Inferior parietal cortex (tissue), 1 donor: ENCODE results near the gene CCND2.

ENCODE experiments used
- DNase-seq: peaks from one replicate; pipeline ENCODE4 v3.0.0-alpha.2; 2016; ENCODE audit errors: extremely low spot score

The CCND2 gene

GRCh38 chr12:4289998-4290790 lies 16.6 kb downstream of the CCND2 start:
- DNase-seq: no peak

- DNase-seq: no peak
Measured at GRCh38 chr12:4292341-4293073, 18.9 kb downstream of the CCND2 start.

GRCh38 chr12:4293299-4293965 lies 19.9 kb downstream of the CCND2 start:
- DNase-seq: no peak

GRCh38 chr12:4293966-4294505 lies 20.5 kb downstream of the CCND2 start:
- no peak for DNase-seq

- DNase-seq: no peak
Measured at GRCh38 chr12:4296751-4297150, 23.2 kb downstream of the CCND2 start.

GRCh38 chr12:4297617-4298016 lies 24.1 kb downstream of the CCND2 start:
- DNase-seq: no peak

- DNase-seq: no peak
Measured at GRCh38 chr12:4300883-4301282, 27.3 kb downstream of the CCND2 start.

GRCh38 chr12:4301932-4302501 lies 28.5 kb downstream of the CCND2 start:
- no peak for DNase-seq

- no peak for DNase-seq
Measured at GRCh38 chr12:4302881-4303280, 29.3 kb downstream of the CCND2 start.

- no peak for DNase-seq
Measured at GRCh38 chr12:4303750-4304149, 30.2 kb downstream of the CCND2 start.

- no peak for DNase-seq
Measured at GRCh38 chr12:4307593-4308333, 34.2 kb downstream of the CCND2 start.

GRCh38 chr12:4308334-4308950 lies 34.9 kb downstream of the CCND2 start:
- DNase-seq: no peak

- no peak for DNase-seq
Measured at GRCh38 chr12:4311776-4312175, 38.2 kb downstream of the CCND2 start.

GRCh38 chr12:4312251-4312650 lies 38.7 kb downstream of the CCND2 start:
- no peak for DNase-seq

- DNase-seq: no peak
Measured at GRCh38 chr12:4320497-4320852, 46.9 kb downstream of the CCND2 start.

GRCh38 chr12:4320853-4321701 lies 47.5 kb downstream of the CCND2 start, which contains the start of gene TIGAR:
Gene TIGAR (plus strand): TSS chr12:4321213. CDS start chr12:4321272, 59 bp downstream.
- peak; percentile 90 for DNase-seq

- no peak for DNase-seq
Measured at GRCh38 chr12:4322726-4323125, 49.2 kb downstream of the CCND2 start.
